ENCODE results near the gene CAPN14. TPM values are rescaled to one million over a fixed set of nuclear protein-coding genes. Genes with fewer than 3 reads are reported as not detected.
A peak's percentile ranks its signal among the peaks of the same experiment; 100 is the strongest.

Gene CAPN14
- total RNA-seq, 4 donors from 2014 or later, result 0.14 to 0.16 TPM; not detected in 2

DNA sequence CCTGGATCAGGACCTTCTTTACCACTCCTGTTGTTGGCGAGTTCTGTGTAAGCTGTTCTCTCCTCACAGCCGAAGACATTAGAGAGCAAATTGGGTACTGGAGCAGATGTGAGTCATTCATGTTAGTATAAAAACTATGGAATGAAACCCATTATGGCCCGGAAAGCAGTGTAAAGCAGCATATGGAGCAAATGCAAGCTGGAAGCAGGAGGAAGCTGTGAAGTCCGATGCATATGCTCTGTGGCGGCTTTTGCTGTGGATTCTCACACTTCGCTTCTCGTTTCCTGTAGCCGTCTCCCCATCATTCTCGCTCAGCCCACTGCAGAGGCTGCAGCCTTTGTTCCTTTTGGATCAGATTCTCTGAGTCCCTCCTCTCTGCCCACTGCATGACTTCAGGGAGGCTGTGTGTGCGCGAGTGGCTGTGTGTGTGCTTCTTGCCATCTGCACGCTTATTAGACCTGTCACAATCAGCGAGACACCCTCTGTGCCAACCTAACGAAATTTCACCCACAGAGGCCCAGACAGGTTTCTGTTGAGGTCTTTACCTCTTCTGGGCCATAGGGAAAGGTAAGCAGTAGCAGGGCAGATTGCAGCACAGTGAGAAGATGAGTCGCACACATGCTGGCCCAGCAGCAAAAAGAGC lies 75.8 kb downstream of the CAPN14 start:
- DNase-seq, result no peak
- in situ Hi-C loops (cut with MboI; ENCODE audit: low pct_ligation_motif_present in 1 of 4, low pct_unique_long_range_greater_than_20kb in 1 of 4, low sequenced_read_pairs in 3 of 4), result no loop called here
- no peak overlapping the region for H3K4me3 ChIP-seq
- H3K9me3 ChIP-seq, result no peaks in the 10 kb centered on the region
- H3K36me3 ChIP-seq, result no peaks in the 10 kb centered on the region
- H3K4me1 ChIP-seq, result peaks cover 5 to 20% (median 17%) of the 10 kb centered on the region in 4 donors
- H3K27ac ChIP-seq, result no peak overlapping the region
- H3K27me3 ChIP-seq, result peaks cover 34% of the 10 kb centered on the region
- TF ChIP-seq EP300 (IDR thresholded peaks at IDR 0.05; ENCODE audit: low read depth) (no peak), POLR2A (IDR thresholded peaks at IDR 0.05) (no peak), CTCF (IDR thresholded peaks at IDR 0.05) (no peak), POLR2AphosphoS5 (IDR thresholded peaks at IDR 0.05) (no peak)
- intact Hi-C loops (cut with DNase I; ENCODE audit: low total_unique reads), result no loop called here
- 84 to 93% methylated on average over 6 to 15 of the region's 15 CpGs for WGBS, 2 donors (ENCODE audit: low coverage in 1 of 2)

GRCh38 chr2:31140151-31140550 lies 77.2 kb downstream of the CAPN14 start:
- H3K4me1 ChIP-seq, result peaks cover 5 to 20% (median 17%) of the 10 kb centered on the region in 4 donors
- no peak overlapping the region for H3K27ac ChIP-seq
- H3K27me3 ChIP-seq, result peaks cover 48% of the 10 kb centered on the region
- intact Hi-C loops (cut with DNase I; ENCODE audit: low total_unique reads) (no loop called here), in situ Hi-C loops (cut with MboI; ENCODE audit: low pct_ligation_motif_present in 1 of 4, low pct_unique_long_range_greater_than_20kb in 1 of 4, low sequenced_read_pairs in 3 of 4) (no loop called here)
- 98% methylated on average over 8 of the region's 8 CpGs; no CpG with 5 or more reads in 1 of the 2 donors for WGBS, 2 donors (ENCODE audit: low coverage in 1 of 2)
- no peak overlapping the region for H3K4me3 ChIP-seq
- no peak for TF ChIP-seq POLR2AphosphoS5 (IDR thresholded peaks at IDR 0.05)
- H3K9me3 ChIP-seq, result no peaks in the 10 kb centered on the region
- DNase-seq, result no peak
- no peaks in the 10 kb centered on the region for H3K36me3 ChIP-seq

GRCh38 chr2:31139671-31140070 lies 77.6 kb downstream of the CAPN14 start:
- 97% methylated on average over 4 of the region's 4 CpGs; no CpG with 5 or more reads in 1 of the 2 donors for WGBS, 2 donors (ENCODE audit: low coverage in 1 of 2)
- H3K27ac ChIP-seq, result no peak overlapping the region
- peaks cover 52% of the 10 kb centered on the region for H3K27me3 ChIP-seq

GRCh38 chr2:31138037-31138962 lies 79.0 kb downstream of the CAPN14 start, which contains the start of gene GALNT14:
Gene GALNT14 (minus strand): TSS chr2:31138440. CDS start chr2:31138086, 354 bp downstream.
- no peaks in the 10 kb centered on the region for H3K9me3 ChIP-seq
- peak within 1 kb of the TSS; percentile 16 to 54 (median 40) for H3K4me3 ChIP-seq
- DNase-seq, result peak; percentile 32
- H3K27me3 ChIP-seq, result peaks cover 59% of the 10 kb centered on the region
- TF ChIP-seq CTCF (IDR thresholded peaks at IDR 0.05), result peak in 3 of 5 experiments; percentile 15 to 23 (median 22)
- TF ChIP-seq POLR2A (IDR thresholded peaks at IDR 0.05), result no peak
- TF ChIP-seq EP300 (IDR thresholded peaks at IDR 0.05; ENCODE audit: low read depth), result no peak
- TF ChIP-seq POLR2AphosphoS5 (IDR thresholded peaks at IDR 0.05), result no peak
- WGBS, 2 donors (ENCODE audit: low coverage in 1 of 2), result 2% methylated on average over 74 of the region's 95 CpGs; no CpG with 5 or more reads in 1 of the 2 donors
- intact Hi-C loops (cut with DNase I; ENCODE audit: low total_unique reads), result no loop called here
- H3K4me1 ChIP-seq, result peaks cover 5 to 20% (median 17%) of the 10 kb centered on the region in 4 donors
- in situ Hi-C loops (cut with MboI; ENCODE audit: low pct_ligation_motif_present in 1 of 4, low pct_unique_long_range_greater_than_20kb in 1 of 4, low sequenced_read_pairs in 3 of 4), result no loop called here
- H3K27ac ChIP-seq, result no peak within 1 kb of the TSS
- no peaks in the 10 kb centered on the region for H3K36me3 ChIP-seq

More at GRCh38 chr2:31139671-31140070, 77.6 kb downstream of the CAPN14 start:
- Histone ChIP-seq H3K4me1 (peaks cover 5 to 20% (median 17%) of the 10 kb centered on the region in 4 donors), H3K4me3 (no peak overlapping the region), H3K36me3 (no peaks in the 10 kb centered on the region), H3K9me3 (no peaks in the 10 kb centered on the region)
- in situ Hi-C loops (cut with MboI; ENCODE audit: low pct_ligation_motif_present in 1 of 4, low pct_unique_long_range_greater_than_20kb in 1 of 4, low sequenced_read_pairs in 3 of 4), result no loop called here
- TF ChIP-seq POLR2A (IDR thresholded peaks at IDR 0.05), result no peak
- TF ChIP-seq POLR2AphosphoS5 (IDR thresholded peaks at IDR 0.05), result no peak
- no peak for TF ChIP-seq EP300 (IDR thresholded peaks at IDR 0.05; ENCODE audit: low read depth)
- no peak for TF ChIP-seq CTCF (IDR thresholded peaks at IDR 0.05)
- DNase-seq, result no peak
- intact Hi-C loops (cut with DNase I; ENCODE audit: low total_unique reads), result no loop called here

Measured in transverse colon (tissue), 4 donors.